Mucosa of stomach (tissue), 1 donor: ENCODE results near the gene SMCR8.

ENCODE experiments used
- H3K27me3 ChIP-seq: one replicate; pipeline ENCODE4 v1.7.0; 2013; ENCODE audit warnings: mild to moderate bottlenecking, low read length; ENCODE audit not compliant: control insufficient read depth, insufficient read depth
- H3K36me3 ChIP-seq: one replicate; pipeline ENCODE4 v1.7.0; 2013; ENCODE audit warnings: low read length; ENCODE audit not compliant: control insufficient read depth, insufficient read depth
- H3K4me1 ChIP-seq: one replicate; pipeline ENCODE4 v1.7.0; 2013; ENCODE audit warnings: mild to moderate bottlenecking, low read length; ENCODE audit not compliant: control insufficient read depth, insufficient read depth
- H3K4me3 ChIP-seq: one replicate; pipeline ENCODE4 v1.7.0; 2013; ENCODE audit warnings: low read length
- H3K9ac ChIP-seq: one replicate; pipeline ENCODE4 v1.7.0; 2013; ENCODE audit warnings: mild to moderate bottlenecking, low read length, moderate library complexity
- H3K9me3 ChIP-seq: one replicate; pipeline ENCODE4 v1.7.0; 2013; ENCODE audit warnings: mild to moderate bottlenecking, low read length, moderate library complexity; ENCODE audit not compliant: control insufficient read depth
- donor health status: Pancreatic carcinoma.

SMCR8 gene, protein sequence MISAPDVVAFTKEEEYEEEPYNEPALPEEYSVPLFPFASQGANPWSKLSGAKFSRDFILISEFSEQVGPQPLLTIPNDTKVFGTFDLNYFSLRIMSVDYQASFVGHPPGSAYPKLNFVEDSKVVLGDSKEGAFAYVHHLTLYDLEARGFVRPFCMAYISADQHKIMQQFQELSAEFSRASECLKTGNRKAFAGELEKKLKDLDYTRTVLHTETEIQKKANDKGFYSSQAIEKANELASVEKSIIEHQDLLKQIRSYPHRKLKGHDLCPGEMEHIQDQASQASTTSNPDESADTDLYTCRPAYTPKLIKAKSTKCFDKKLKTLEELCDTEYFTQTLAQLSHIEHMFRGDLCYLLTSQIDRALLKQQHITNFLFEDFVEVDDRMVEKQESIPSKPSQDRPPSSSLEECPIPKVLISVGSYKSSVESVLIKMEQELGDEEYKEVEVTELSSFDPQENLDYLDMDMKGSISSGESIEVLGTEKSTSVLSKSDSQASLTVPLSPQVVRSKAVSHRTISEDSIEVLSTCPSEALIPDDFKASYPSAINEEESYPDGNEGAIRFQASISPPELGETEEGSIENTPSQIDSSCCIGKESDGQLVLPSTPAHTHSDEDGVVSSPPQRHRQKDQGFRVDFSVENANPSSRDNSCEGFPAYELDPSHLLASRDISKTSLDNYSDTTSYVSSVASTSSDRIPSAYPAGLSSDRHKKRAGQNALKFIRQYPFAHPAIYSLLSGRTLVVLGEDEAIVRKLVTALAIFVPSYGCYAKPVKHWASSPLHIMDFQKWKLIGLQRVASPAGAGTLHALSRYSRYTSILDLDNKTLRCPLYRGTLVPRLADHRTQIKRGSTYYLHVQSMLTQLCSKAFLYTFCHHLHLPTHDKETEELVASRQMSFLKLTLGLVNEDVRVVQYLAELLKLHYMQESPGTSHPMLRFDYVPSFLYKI

DNA sequence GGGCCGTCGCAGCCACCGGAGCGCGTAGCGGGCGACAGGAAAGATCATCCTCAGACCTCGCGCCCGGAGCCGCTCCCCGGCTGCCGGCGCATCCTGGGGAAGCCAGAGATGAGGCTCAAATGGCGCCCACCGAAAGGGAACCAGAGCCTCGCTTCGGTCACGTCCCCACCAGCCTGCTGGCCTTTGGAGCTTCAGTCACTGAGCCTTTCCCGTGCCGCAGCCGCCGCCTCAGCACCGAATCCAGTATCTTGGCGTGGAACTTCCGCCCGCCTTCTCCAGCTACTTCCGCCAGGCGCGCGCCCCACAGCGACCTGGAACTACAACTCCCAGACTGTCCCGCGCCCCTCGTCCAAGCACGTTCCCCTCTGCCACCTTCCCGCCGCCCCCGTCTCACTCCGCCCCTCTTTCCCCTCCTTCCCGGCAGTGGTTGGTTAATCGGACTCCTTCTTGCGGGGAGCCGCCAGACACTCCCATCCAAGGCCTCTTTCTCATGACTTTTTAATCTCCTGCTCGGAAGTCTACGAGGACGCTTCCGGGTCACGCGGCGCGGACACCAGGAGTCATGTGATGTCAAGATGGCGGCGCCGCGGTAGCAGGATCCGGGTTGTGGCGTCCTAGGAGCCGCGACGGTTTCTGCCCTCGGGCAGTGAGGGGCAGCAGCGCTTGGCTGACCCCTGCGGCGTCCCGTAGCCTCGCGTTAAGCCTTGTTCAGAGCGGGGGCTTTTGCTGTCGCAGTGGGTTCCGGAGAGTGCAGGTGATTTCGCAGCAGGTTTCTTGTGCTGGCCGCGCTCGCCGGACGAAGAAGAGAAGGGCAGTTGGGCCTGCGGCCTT is at the start of gene SMCR8, which contains the start of gene TOP3A:
TSS of gene SMCR8 (plus strand) at position 563 of the 831 bp plus-strand sequence. CDS start 497 bp downstream, outside the sequence.
TSS of gene TOP3A (minus strand) at position 264 of the 831 bp plus-strand sequence. CDS start at position 48, 216 bp downstream.
- Histone ChIP-seq H3K4me1 (peaks cover 53% of the 10 kb centered on the region), H3K9ac (peak within 1 kb of the TSS; percentile 91), H3K27me3 (no peaks in the 10 kb centered on the region), H3K36me3 (peaks cover 1% of the 10 kb centered on the region), H3K4me3 (peak within 1 kb of the TSS; percentile 91), H3K9me3 (no peaks in the 10 kb centered on the region)

DNA sequence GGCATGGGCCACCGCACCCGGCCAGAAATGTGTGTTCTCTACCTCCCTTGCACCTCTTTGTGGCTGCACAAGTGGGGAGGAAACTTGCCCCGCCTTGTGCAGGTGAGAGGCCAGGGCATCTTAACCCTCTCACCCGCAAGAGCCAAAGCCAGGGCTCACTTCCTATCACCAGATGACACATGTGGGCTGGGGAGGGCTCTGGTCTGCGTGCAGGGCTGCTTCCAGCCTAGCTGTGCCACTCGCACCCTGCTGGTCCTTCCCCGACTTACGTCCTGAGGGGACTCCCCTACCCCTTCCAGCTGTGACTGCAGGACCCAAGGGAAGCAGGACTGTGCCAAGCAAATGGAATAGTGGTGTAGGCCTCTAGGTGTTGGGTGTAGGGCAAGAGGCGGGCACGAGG is 47.7 kb upstream of the SMCR8 start:
- H3K4me1 ChIP-seq: peaks cover 7% of the 10 kb centered on the region
- no peaks in the 10 kb centered on the region for H3K9me3 ChIP-seq
- H3K4me3 ChIP-seq: no peak overlapping the region
- peaks cover 4% of the 10 kb centered on the region for H3K36me3 ChIP-seq
- H3K27me3 ChIP-seq: no peaks in the 10 kb centered on the region
- no peak overlapping the region for H3K9ac ChIP-seq

DNA sequence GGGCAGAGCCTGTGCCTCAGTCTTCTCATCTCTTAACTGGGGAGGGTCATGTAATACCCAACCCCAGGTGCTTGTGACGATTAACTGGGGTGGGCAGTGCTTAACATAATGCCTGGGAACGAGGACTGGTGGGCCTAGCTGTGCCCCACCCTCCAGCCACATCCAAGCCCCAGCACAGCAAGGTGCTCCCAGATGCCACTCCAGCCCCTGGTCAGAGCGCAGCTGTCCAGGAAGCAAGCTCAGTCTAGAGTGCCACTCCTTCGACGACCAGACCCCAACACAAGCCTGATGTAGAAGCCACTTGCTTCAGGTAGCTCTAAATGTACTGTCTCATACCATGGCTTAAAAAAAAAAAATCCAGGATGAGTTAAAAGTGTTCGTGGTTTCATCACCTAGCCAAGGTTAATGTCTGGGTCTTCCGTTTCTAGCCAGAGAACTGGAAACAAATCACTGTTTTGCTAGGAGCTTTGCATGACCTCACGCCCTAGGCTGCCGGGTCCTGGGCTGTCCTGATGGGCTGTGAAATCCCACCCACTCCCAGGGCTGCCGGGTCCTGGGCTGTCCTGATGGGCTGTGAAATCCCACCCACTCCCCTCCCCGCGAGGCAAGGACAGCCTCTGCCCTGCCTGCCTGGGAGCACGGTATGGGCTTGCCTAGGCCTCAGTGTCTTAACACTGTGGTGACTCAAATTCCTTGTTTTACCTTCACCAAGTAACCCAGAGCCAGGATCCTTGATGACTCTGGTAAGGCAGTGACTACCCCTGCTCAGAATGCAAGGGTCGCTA is 47.0 kb upstream of the SMCR8 start:
- Histone ChIP-seq H3K4me1 (no peaks in the 10 kb centered on the region), H3K27me3 (no peaks in the 10 kb centered on the region), H3K9ac (no peak overlapping the region), H3K4me3 (no peak overlapping the region), H3K9me3 (no peaks in the 10 kb centered on the region), H3K36me3 (peaks cover 4% of the 10 kb centered on the region)

DNA sequence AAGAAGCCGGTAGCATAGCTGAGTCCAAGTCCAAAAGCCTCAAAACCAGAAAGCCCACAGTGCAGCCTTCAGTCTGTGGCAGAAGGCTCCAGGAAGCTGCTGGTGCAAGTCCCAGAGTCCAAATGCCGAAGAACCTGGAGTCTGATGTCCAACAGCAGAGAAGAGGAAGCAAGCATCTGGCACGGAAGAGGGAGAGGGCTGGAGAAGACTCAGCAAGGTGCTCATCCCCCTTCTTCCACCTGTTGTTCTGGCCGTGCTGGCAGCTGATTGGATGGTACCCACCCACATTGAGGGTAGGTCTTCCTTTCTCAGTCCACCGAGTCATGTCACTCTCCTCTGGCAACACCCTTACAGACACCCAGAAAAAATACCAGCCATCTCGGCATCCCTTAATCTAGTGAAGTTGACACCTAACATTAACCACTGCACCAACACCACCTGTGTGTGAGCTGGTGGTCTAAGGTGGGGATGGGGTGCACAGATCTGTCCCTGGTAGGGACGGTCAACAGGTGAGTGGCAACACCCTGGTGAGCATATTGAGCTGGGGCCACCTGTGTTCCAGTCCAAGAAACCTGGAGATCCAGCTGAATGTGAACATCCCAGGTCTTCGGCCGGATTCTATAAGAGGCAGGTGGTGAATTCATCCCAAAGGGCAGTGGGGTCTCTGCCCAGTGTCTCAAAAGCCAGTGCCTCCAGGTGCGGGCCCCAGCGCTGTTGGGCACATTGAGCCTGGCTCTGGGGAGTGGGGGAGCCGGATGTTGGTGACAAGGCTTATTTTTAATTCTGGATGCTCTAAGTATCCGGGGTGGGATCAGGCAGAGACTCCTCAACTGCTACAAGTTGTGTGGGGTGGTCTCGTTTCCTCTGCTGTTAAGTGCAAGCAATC is 44.8 kb upstream of the SMCR8 start:
- Histone ChIP-seq H3K27me3 (no peaks in the 10 kb centered on the region), H3K4me1 (no peaks in the 10 kb centered on the region), H3K4me3 (no peak overlapping the region), H3K9ac (no peak overlapping the region), H3K9me3 (no peaks in the 10 kb centered on the region), H3K36me3 (peaks cover 6% of the 10 kb centered on the region)

DNA sequence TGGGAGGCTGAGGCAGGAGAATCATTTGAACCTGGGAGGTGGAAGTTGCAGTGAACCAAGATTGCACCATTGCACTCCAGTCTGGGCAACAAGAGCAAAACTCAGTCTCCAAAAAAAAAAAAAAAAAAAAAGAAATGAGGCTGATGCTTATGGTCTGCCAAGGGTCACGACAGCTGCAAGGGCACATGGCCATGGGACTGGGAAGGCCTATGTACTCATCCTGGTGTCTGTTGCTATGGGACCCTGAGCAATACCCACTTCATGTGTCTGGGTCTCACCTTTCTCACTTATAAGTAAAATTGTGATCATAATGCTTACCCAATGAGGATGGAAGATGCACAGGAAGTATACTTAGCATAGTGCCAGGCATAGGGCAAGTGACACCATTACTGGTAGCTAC is 38.0 kb upstream of the SMCR8 start:
- H3K36me3 ChIP-seq: peaks cover 10% of the 10 kb centered on the region
- H3K4me1 ChIP-seq: no peaks in the 10 kb centered on the region
- H3K4me3 ChIP-seq: no peak overlapping the region
- H3K9me3 ChIP-seq: no peaks in the 10 kb centered on the region
- no peaks in the 10 kb centered on the region for H3K27me3 ChIP-seq
- H3K9ac ChIP-seq: no peak overlapping the region

DNA sequence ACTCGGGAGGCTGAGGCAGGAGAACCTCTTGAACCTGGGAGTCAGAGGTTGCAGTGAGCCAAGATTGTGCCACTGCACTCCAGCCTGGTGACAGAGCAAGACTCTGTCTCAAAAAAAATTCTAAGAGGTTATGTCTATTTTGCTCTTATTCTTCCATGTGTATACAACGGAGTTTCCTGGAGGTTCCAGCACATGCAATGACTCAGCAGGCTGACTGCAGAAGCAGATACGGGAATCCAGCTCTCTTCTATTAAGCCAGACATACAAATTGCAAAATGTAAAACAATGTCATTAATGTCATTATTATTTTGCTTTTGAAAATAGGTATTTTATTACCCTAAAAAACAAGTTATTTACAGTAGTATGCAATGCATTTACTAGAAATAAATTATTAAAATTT is 36.2 kb upstream of the SMCR8 start:
- H3K36me3 ChIP-seq: peaks cover 18% of the 10 kb centered on the region
- H3K9ac ChIP-seq: no peak overlapping the region
- no peaks in the 10 kb centered on the region for H3K9me3 ChIP-seq
- H3K4me1 ChIP-seq: no peaks in the 10 kb centered on the region
- H3K27me3 ChIP-seq: no peaks in the 10 kb centered on the region
- no peak overlapping the region for H3K4me3 ChIP-seq

DNA sequence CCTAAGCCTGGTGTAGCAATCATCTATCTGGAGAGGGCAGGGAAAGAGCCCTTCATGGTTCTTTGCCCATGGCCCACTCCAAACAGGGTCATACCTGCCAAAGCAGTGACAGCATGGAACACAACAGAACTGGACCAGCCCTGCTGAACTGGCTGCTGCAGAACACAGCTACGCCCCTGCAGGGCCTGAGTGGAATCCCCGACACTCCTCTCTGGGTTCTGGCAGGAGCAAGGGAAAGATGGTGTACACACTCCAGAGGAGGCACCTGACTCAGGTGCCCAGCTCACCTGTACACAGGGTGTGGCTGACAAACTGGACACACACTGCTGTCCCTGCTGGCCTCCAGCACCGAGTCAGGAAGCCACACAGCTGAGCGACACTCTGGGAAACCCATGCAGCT is 34.8 kb upstream of the SMCR8 start:
- H3K9me3 ChIP-seq: no peaks in the 10 kb centered on the region
- H3K9ac ChIP-seq: no peak overlapping the region
- no peak overlapping the region for H3K4me3 ChIP-seq
- H3K27me3 ChIP-seq: no peaks in the 10 kb centered on the region
- no peaks in the 10 kb centered on the region for H3K4me1 ChIP-seq
- H3K36me3 ChIP-seq: peaks cover 12% of the 10 kb centered on the region

DNA sequence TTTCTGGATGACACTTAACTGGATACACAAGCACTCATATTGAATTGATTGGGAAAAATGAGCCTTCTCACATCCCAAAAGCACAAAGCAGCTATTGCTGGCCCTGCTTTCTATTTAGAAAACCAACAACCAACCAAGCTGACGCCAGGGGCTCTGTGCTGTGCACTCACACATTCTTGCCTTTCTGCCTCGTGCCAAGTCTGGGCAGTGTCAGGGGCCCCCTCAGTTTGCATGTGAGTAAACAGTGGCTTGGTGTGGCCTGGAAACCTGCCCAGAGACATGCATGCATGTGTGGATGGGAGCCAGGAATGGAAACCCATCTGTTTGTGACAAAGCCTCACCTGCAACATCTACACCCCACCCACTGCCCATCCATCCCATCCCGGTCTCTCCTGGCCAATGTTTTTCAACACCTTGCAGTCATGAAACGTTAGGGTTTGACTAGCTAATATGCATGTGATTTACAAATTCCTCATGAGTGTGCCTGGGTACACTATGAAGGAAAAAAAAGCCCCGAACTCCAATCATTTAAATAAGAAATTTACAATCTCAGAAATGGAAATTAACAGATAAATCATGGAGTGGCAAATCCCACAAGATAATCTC is 34.2 kb upstream of the SMCR8 start:
- Histone ChIP-seq H3K4me1 (no peaks in the 10 kb centered on the region), H3K4me3 (no peak overlapping the region), H3K27me3 (no peaks in the 10 kb centered on the region), H3K9me3 (no peaks in the 10 kb centered on the region), H3K9ac (no peak overlapping the region), H3K36me3 (peaks cover 12% of the 10 kb centered on the region)

DNA sequence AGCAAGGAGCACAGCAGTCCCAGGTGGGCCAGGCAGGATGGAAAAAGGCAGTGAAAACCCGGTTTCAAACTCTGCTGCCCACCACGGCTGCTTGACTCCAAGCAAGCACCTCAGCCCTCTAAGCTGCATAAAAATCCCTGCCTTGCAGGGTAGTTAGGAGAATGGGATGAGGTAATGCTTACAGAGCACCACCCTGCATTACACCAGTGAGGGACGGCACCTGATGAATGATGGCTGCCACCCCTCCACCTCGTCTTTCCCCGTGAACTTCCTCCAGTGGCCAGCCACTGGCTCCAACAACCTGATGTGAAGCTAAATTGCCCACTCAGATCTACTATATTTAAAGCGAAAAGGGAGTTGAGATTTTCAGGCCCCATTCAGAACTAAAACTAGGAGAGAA is 33.3 kb upstream of the SMCR8 start:
- Histone ChIP-seq H3K9ac (no peak overlapping the region), H3K4me3 (no peak overlapping the region), H3K27me3 (no peaks in the 10 kb centered on the region), H3K9me3 (no peaks in the 10 kb centered on the region), H3K36me3 (peaks cover 12% of the 10 kb centered on the region), H3K4me1 (no peaks in the 10 kb centered on the region)

DNA sequence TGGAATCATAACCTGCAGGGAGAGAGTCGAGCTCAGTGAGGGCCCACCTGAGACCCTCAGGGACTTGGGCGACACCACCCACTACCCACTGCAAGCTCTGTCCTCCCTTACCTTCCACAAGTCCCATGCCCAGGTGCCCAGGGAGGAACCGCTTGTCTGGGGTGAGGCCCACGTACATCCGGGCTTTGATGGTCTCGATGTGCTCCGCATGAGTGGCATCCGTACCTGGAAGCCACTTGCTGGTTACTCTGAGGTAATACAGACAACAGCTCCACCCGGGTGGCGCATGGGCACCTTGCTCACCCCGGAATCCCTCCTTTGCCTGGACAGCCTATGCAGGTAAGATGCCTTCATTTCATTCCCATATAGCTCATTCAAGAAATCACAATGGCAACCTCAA is 29.8 kb upstream of the SMCR8 start:
- H3K9ac ChIP-seq: no peak overlapping the region
- peaks cover 9% of the 10 kb centered on the region for H3K36me3 ChIP-seq
- no peak overlapping the region for H3K4me3 ChIP-seq
- no peaks in the 10 kb centered on the region for H3K9me3 ChIP-seq
- H3K4me1 ChIP-seq: no peaks in the 10 kb centered on the region
- H3K27me3 ChIP-seq: no peaks in the 10 kb centered on the region
